Kidney (tissue), 14 donors: Measurements from ENCODE around the gene TRIO. TPM values are rescaled to one million over a fixed set of nuclear protein-coding genes. Genes with fewer than 3 reads are reported as not detected.

ENCODE experiments used
- DNase-seq, 5 donors: peaks; one replicate each; pipeline ENCODE4 v3.0.0-alpha.2; 2013 to 2020
- FAIRE-seq: peaks from 2 replicates; lab custom pipeline; 2012; peaks lifted over from hg19 to GRCh38; lab: Jason Lieb, UNC
- H3K27ac ChIP-seq, 2 donors: one replicate each; pipeline ENCODE4 v1.7.0; 2013; ENCODE audit warnings: low read depth in 2 of 2, low read length in 2 of 2, inconsistent platforms in 1 of 2
- H3K27me3 ChIP-seq: one replicate; pipeline ENCODE4 v1.7.1; 2013; ENCODE audit warnings: low read length, inconsistent platforms; ENCODE audit not compliant: control insufficient read depth, insufficient read depth
- H3K36me3 ChIP-seq, 3 donors: one replicate each; pipeline versions ENCODE4 v1.7.0 to v1.7.1; 2013; ENCODE audit warnings: low read length in 3 of 3, control low read depth in 1 of 3, inconsistent platforms in 1 of 3; ENCODE audit not compliant: insufficient read depth in 3 of 3, control insufficient read depth in 2 of 3
- H3K4me1 ChIP-seq, 3 donors: one replicate each; pipeline versions ENCODE4 v1.7.0 to v1.7.1; 2013; ENCODE audit warnings: low read length in 3 of 3, inconsistent platforms in 1 of 3, low read depth in 1 of 3; ENCODE audit not compliant: control insufficient read depth in 2 of 3, insufficient read depth in 2 of 3
- H3K4me3 ChIP-seq, 3 donors: one replicate each; pipeline versions ENCODE4 v1.7.0 to v1.8.1; 2013; ENCODE audit warnings: low read length in 3 of 3, control low read depth in 1 of 3, inconsistent platforms in 1 of 3
- H3K9ac ChIP-seq, 3 donors: one replicate each; pipeline versions ENCODE4 v1.7.0 to v1.7.1; 2013; ENCODE audit warnings: low read length in 3 of 3, control low read depth in 1 of 3, inconsistent platforms in 1 of 3
- H3K9me3 ChIP-seq, 3 donors: one replicate each; pipeline versions ENCODE4 v1.7.0 to v1.7.1; 2013; ENCODE audit warnings: low read length in 3 of 3, control low read depth in 1 of 3, inconsistent platforms in 1 of 3; ENCODE audit not compliant: control insufficient read depth in 2 of 3, insufficient read depth in 1 of 3
- CTCF ChIP-seq: IDR thresholded peaks from 3 replicates; pipeline ENCODE4 v1.5.1; 2012; ENCODE audit warnings: mild to moderate bottlenecking, moderate library complexity, borderline replicate concordance; ENCODE audit not compliant: insufficient read depth; ENCODE audit errors: extremely low read depth
- intact Hi-C: fragments of 100-400 bp; cut with DNase I; formaldehyde crosslinking; loops from one replicate; pipeline ENCODE4 v1.11.1; 2022
- polyA plus RNA-seq: library from polyadenylated mRNA; stranded (reverse); fragments of 350-450 nt; fragmentation: Illumina TruSeq; extraction: RNeasy Lipid Tissue Mini Kit (QIAGEN cat#74804); gene quantifications from one replicate; pipeline ENCODE4 v1.2.3, GENCODE V29; 2014; ENCODE audit warnings: low read depth, low replicate concordance; ENCODE audit not compliant: insufficient read depth
- total RNA-seq: library from RNA; stranded (reverse); fragmentation: NEBNext Ultra II Directional; extraction: Animal tissue kit (Norgen Biotek cat#: 25700); gene quantifications from one replicate; pipeline ENCODE4 v1.2.1, GENCODE V29; 2021
- donor health status: control.
- donor health status: control.
- donor health status: control.
- donor health status: control.
- donor health status: control.
- donor health status: DM: yes; HTN: yes; CAD: no.
- donor health status: Normal renal cell carcinoma (clear cell type).

The TRIO gene
- total and polyA plus RNA-seq, 2 donors from 2014 or later = 9.5 to 149 TPM

- no peak for TF ChIP-seq CTCF
- H3K36me3 ChIP-seq = peaks cover 0 to 30% (median 26%) of the 10 kb centered on the region in 3 donors
- no peaks in the 10 kb centered on the region for H3K27me3 ChIP-seq
- H3K4me3 ChIP-seq = no peak overlapping the region
- FAIRE-seq (no peak), DNase-seq (no peak)
- H3K27ac ChIP-seq = no peak overlapping the region
- intact Hi-C loops = no loop called here
- no peaks in the 10 kb centered on the region for H3K4me1 ChIP-seq
- H3K9me3 ChIP-seq = no peaks in the 10 kb centered on the region
- no peak overlapping the region for H3K9ac ChIP-seq
Observed at GRCh38 chr5:14373685-14374084, 230.5 kb downstream of the TRIO start.

- H3K4me3 ChIP-seq = no peak overlapping the region
- no peak overlapping the region for H3K9ac ChIP-seq
- H3K27ac ChIP-seq = no peak overlapping the region
- H3K36me3 ChIP-seq = peaks cover 0 to 26% (median 26%) of the 10 kb centered on the region in 3 donors
- peak in 3 of 5 donors; percentile 22 to 55 (median 40) for DNase-seq
- H3K27me3 ChIP-seq = no peaks in the 10 kb centered on the region
- no peaks in the 10 kb centered on the region for H3K4me1 ChIP-seq
- no peaks in the 10 kb centered on the region for H3K9me3 ChIP-seq
- no peak for TF ChIP-seq CTCF
- no peak for FAIRE-seq
- intact Hi-C loops = no loop called here
Observed at GRCh38 chr5:14374100-14374499, 231.0 kb downstream of the TRIO start.

- Histone ChIP-seq H3K27ac (no peak overlapping the region), H3K27me3 (no peaks in the 10 kb centered on the region), H3K4me3 (no peak overlapping the region), H3K9me3 (no peaks in the 10 kb centered on the region), H3K36me3 (peaks cover 3 to 19% (median 12%) of the 10 kb centered on the region in 3 donors), H3K9ac (no peak overlapping the region), H3K4me1 (no peaks in the 10 kb centered on the region)
- DNase-seq (no peak), FAIRE-seq (no peak)
- intact Hi-C loops = no loop called here
- no peak for TF ChIP-seq CTCF
Observed at GRCh38 chr5:14376789-14377188, 233.6 kb downstream of the TRIO start.

- TF ChIP-seq CTCF = no peak
- Histone ChIP-seq H3K36me3 (peaks cover 3 to 21% (median 10%) of the 10 kb centered on the region in 3 donors), H3K27me3 (no peaks in the 10 kb centered on the region), H3K4me1 (no peaks in the 10 kb centered on the region), H3K9ac (no peak overlapping the region), H3K27ac (no peak overlapping the region), H3K4me3 (no peak overlapping the region), H3K9me3 (no peaks in the 10 kb centered on the region)
- FAIRE-seq (no peak), DNase-seq (no peak)
- intact Hi-C loops = no loop called here
Observed at GRCh38 chr5:14379739-14380497, 236.8 kb downstream of the TRIO start.
